Activated naive CD4-positive, alpha-beta T cell treated with Interleukin-2 at 50 U/mL for 16 hours (primary cell): ENCODE measurements around the gene NBAS.
"Not testable (repeated sequence)": the region's sequence is repeated elsewhere in the genome, so short reads cannot be mapped to it uniquely, and the experiment has no call there.

Experiments
- DNase-seq: peaks from one replicate; pipeline ENCODE4 v3.0.0-alpha.2; 2020

NBAS gene

GRCh38 chr2:15250946-15251345 lies 310.2 kb downstream of the NBAS start:
- not testable (repeated sequence) for DNase-seq

GRCh38 chr2:15246870-15247269 lies 314.3 kb downstream of the NBAS start:
- DNase-seq, result no peak

- DNase-seq, result no peak
Measured at GRCh38 chr2:15243762-15244161, 317.4 kb downstream of the NBAS start.

GRCh38 chr2:15242936-15243461 lies 318.1 kb downstream of the NBAS start:
- no peak for DNase-seq

GRCh38 chr2:15241929-15242328 lies 319.2 kb downstream of the NBAS start:
- no peak for DNase-seq

GRCh38 chr2:15241201-15241600 lies 319.9 kb downstream of the NBAS start:
- no peak for DNase-seq

- DNase-seq, result no peak
Measured at GRCh38 chr2:15238028-15238427, 323.1 kb downstream of the NBAS start.

GRCh38 chr2:15230599-15231192 lies 330.4 kb downstream of the NBAS start:
- DNase-seq, result no peak

- no peak for DNase-seq
Measured at GRCh38 chr2:15226661-15227060, 334.5 kb downstream of the NBAS start.

- DNase-seq, result no peak
Measured at GRCh38 chr2:15225131-15225530, 336.0 kb downstream of the NBAS start.

- DNase-seq, result no peak
Measured at GRCh38 chr2:15224641-15225040, 336.5 kb downstream of the NBAS start.

- no peak for DNase-seq
Measured at GRCh38 chr2:15223887-15224286, 337.2 kb downstream of the NBAS start.

- no peak for DNase-seq
Measured at GRCh38 chr2:15222856-15223255, 338.3 kb downstream of the NBAS start.

- DNase-seq, result no peak
Measured at GRCh38 chr2:15220603-15221002, 340.5 kb downstream of the NBAS start.

GRCh38 chr2:15218423-15219086 lies 342.6 kb downstream of the NBAS start:
- no peak for DNase-seq

GRCh38 chr2:15212249-15212648 lies 348.9 kb downstream of the NBAS start:
- DNase-seq, result no peak

GRCh38 chr2:15210542-15210941 lies 350.6 kb downstream of the NBAS start:
- DNase-seq, result not testable (repeated sequence)

GRCh38 chr2:15206419-15206818 lies 354.7 kb downstream of the NBAS start:
- no peak for DNase-seq

GRCh38 chr2:15205562-15205961 lies 355.6 kb downstream of the NBAS start:
- DNase-seq, result peak; percentile 29

GRCh38 chr2:15201009-15201408 lies 360.1 kb downstream of the NBAS start:
- no peak for DNase-seq

GRCh38 chr2:15200581-15200980 lies 360.6 kb downstream of the NBAS start:
- DNase-seq, result no peak

GRCh38 chr2:15198051-15198450 lies 363.1 kb downstream of the NBAS start:
- no peak for DNase-seq

- DNase-seq, result no peak
Measured at GRCh38 chr2:15195813-15196212, 365.3 kb downstream of the NBAS start.

- DNase-seq, result no peak
Measured at GRCh38 chr2:15191789-15192188, 369.3 kb downstream of the NBAS start.

- DNase-seq, result no peak
Measured at GRCh38 chr2:15189216-15189615, 371.9 kb downstream of the NBAS start.
